CD8-positive, alpha-beta memory T cell (primary cell): ENCODE data around the gene NEK7. TPM values are rescaled to one million over a fixed set of nuclear protein-coding genes. Genes with fewer than 3 reads are reported as not detected.

ENCODE experiments used
- CTCF ChIA-PET: fragments of 350-600 bp; sonication (Branson Sonifier 250); formaldehyde crosslinking; loops from one replicate; lab custom pipeline; 2021; ENCODE audit warnings: antibody characterized with exemption; lab: Charles Lee
- POLR2A ChIA-PET: fragments of 350-600 bp; sonication (Branson Sonifier 250); formaldehyde crosslinking; loops from one replicate; lab custom pipeline; 2021; ENCODE audit warnings: antibody characterized with exemption; lab: Charles Lee
- DNase-seq, 5 donors: peaks; one replicate each; pipeline versions ENCODE4 v3.0.0 to v3.0.0-alpha.2; 2020 to 2022; ENCODE audit warnings: mixed read lengths in 1 of 5
- H3K27ac ChIP-seq: one replicate; pipeline ENCODE4 v1.7.0; 2013; ENCODE audit warnings: low read depth, mild to moderate bottlenecking, low read length, moderate library complexity
- H3K27me3 ChIP-seq: 2 replicates; pipeline ENCODE4 v1.7.0; 2013; ENCODE audit warnings: low read length, mild to moderate bottlenecking; ENCODE audit not compliant: insufficient read depth, poor library complexity, severe bottlenecking
- H3K36me3 ChIP-seq: 2 replicates; pipeline ENCODE4 v1.7.0; 2013; ENCODE audit warnings: mild to moderate bottlenecking, low read length, moderate library complexity; ENCODE audit not compliant: insufficient read depth
- H3K4me1 ChIP-seq: 2 replicates; pipeline ENCODE4 v1.7.0; 2013; ENCODE audit warnings: mild to moderate bottlenecking, low read length, moderate library complexity; ENCODE audit not compliant: insufficient read depth
- H3K4me3 ChIP-seq: 2 replicates; pipeline ENCODE4 v1.7.0; 2013; ENCODE audit warnings: mild to moderate bottlenecking, low read length
- H3K9me3 ChIP-seq: 2 replicates; pipeline ENCODE4 v1.7.0; 2013; ENCODE audit warnings: mild to moderate bottlenecking, low read length
- H3K27ac Mint-ChIP-seq, 8 donors: one replicate each; pipeline ENCODE4 v1.8.0; 2020 to 2021; ENCODE audit warnings: mixed read lengths in 8 of 8, mild to moderate bottlenecking in 6 of 8, inconsistent platforms in 3 of 8, moderate library complexity in 3 of 8
- H3K27me3 Mint-ChIP-seq, 2 donors: one replicate each; pipeline ENCODE4 v1.8.0; 2020 to 2021; ENCODE audit warnings: mixed read lengths in 2 of 2, mild to moderate bottlenecking in 1 of 2, moderate library complexity in 1 of 2
- H3K36me3 Mint-ChIP-seq, 3 donors: one replicate each; pipeline ENCODE4 v1.8.0; 2020 to 2021; ENCODE audit warnings: mixed read lengths in 3 of 3, inconsistent platforms in 1 of 3, mild to moderate bottlenecking in 1 of 3
- H3K4me1 Mint-ChIP-seq, 3 donors: one replicate each; pipeline ENCODE4 v1.8.0; 2020 to 2021; ENCODE audit warnings: mixed read lengths in 3 of 3, inconsistent platforms in 1 of 3, mild to moderate bottlenecking in 1 of 3
- H3K4me3 Mint-ChIP-seq, 7 donors: one replicate each; pipeline ENCODE4 v1.8.0; 2020 to 2021; ENCODE audit warnings: mixed read lengths in 7 of 7, mild to moderate bottlenecking in 6 of 7, moderate library complexity in 4 of 7, inconsistent platforms in 2 of 7
- H3K9me3 Mint-ChIP-seq, 5 donors: one replicate each; pipeline ENCODE4 v1.8.0; 2020 to 2022; ENCODE audit warnings: mixed read lengths in 5 of 5, mild to moderate bottlenecking in 3 of 5, moderate library complexity in 2 of 5, inconsistent platforms in 1 of 5
- polyA plus RNA-seq: library from polyadenylated mRNA; unstranded; fragments of 300-500 nt; fragmentation: Illumina TruSeq; gene quantifications from one replicate; pipeline ENCODE4 v1.2.3, GENCODE V29; 2021
- total RNA-seq, 2 experiments: library from RNA; stranded (reverse); gene quantifications; one replicate each; pipeline ENCODE4 v1.2.3, GENCODE V29; 2021

Gene NEK7
- total and polyA plus RNA-seq, 3 experiments from 2014 or later: 64.7 to 80.8 (median 68.6) TPM

GRCh38 chr1:198158735-198159589 is 2.2 kb downstream of the NEK7 start:
- Mint-ChIP-seq H3K9me3 (peaks cover 0 to 1% (median 0%) of the 10 kb centered on the region in 5 donors), H3K36me3 (peaks cover 0 to 19% (median 0%) of the 10 kb centered on the region in 3 donors), H3K27me3 (peaks cover 0 to 3% of the 10 kb centered on the region in 2 donors), H3K27ac (peak overlapping the region; percentile 95 to 100 (median 100)), H3K4me3 (peak overlapping the region; percentile 95 to 100 (median 99)), H3K4me1 (peaks cover 48 to 71% (median 56%) of the 10 kb centered on the region in 3 donors)
- DNase-seq: peak; percentile 79 to 88 (median 83)
- peaks cover 50% of the 10 kb centered on the region for H3K4me1 ChIP-seq
- ChIA-PET CTCF (interaction anchor here (0.7 to 5.9 kb wide), 6 partner anchors 8 to 531 kb away, joined by 3 to 40 read pairs (median 4); no protein-coding TSS in a partner anchor), POLR2A (interaction anchor here (1.2 to 2.1 kb wide), 4 partner anchors 8 to 523 kb away, joined by 3 to 11 read pairs (median 6); no protein-coding TSS in a partner anchor)
- H3K36me3 ChIP-seq: no peaks in the 10 kb centered on the region
- peak overlapping the region; percentile 86 for H3K27ac ChIP-seq
- H3K4me3 ChIP-seq: peak overlapping the region; percentile 84
- no peaks in the 10 kb centered on the region for H3K27me3 ChIP-seq
- no peaks in the 10 kb centered on the region for H3K9me3 ChIP-seq

GRCh38 chr1:198160222-198160621 is 3.4 kb downstream of the NEK7 start:
- Histone ChIP-seq H3K4me1 (peaks cover 62% of the 10 kb centered on the region), H3K36me3 (no peaks in the 10 kb centered on the region), H3K27ac (peak overlapping the region; percentile 86), H3K27me3 (no peaks in the 10 kb centered on the region), H3K4me3 (no peak overlapping the region), H3K9me3 (no peaks in the 10 kb centered on the region)
- ChIA-PET POLR2A (no interaction called here), CTCF (interaction anchor here (2.2 kb wide), 1 partner anchor 26 kb away, joined by 5 read pairs; no protein-coding TSS in a partner anchor)
- peaks cover 0 to 1% (median 0%) of the 10 kb centered on the region in 5 donors for H3K9me3 Mint-ChIP-seq
- peaks cover 0 to 3% of the 10 kb centered on the region in 2 donors for H3K27me3 Mint-ChIP-seq
- peak overlapping the region; percentile 40 to 100 (median 99) for H3K27ac Mint-ChIP-seq
- peaks cover 0 to 19% (median 0%) of the 10 kb centered on the region in 3 donors for H3K36me3 Mint-ChIP-seq
- no peak for DNase-seq
- H3K4me3 Mint-ChIP-seq: peak overlapping the region in 6 of 7 donors; percentile 67 to 99 (median 97)
- peaks cover 59 to 84% (median 69%) of the 10 kb centered on the region in 3 donors for H3K4me1 Mint-ChIP-seq

- peaks cover 0 to 19% (median 0%) of the 10 kb centered on the region in 3 donors for H3K36me3 Mint-ChIP-seq
- no peaks in the 10 kb centered on the region for H3K27me3 ChIP-seq
Measured at GRCh38 chr1:198160946-198161614, 4.3 kb downstream of the NEK7 start.

GRCh38 chr1:198161718-198162090 is 4.9 kb downstream of the NEK7 start:
- H3K4me1 ChIP-seq: peaks cover 71% of the 10 kb centered on the region

More at GRCh38 chr1:198160946-198161614, 4.3 kb downstream of the NEK7 start:
- peaks cover 63 to 88% (median 74%) of the 10 kb centered on the region in 3 donors for H3K4me1 Mint-ChIP-seq
- Histone ChIP-seq H3K4me3 (no peak overlapping the region), H3K36me3 (no peaks in the 10 kb centered on the region), H3K4me1 (peaks cover 65% of the 10 kb centered on the region), H3K9me3 (no peaks in the 10 kb centered on the region), H3K27ac (no peak overlapping the region)
- H3K27me3 Mint-ChIP-seq: peaks cover 0 to 3% of the 10 kb centered on the region in 2 donors
- ChIA-PET POLR2A (interaction anchor here (1.3 kb wide), 1 partner anchor 31 kb away, joined by 4 read pairs; no protein-coding TSS in a partner anchor), CTCF (no interaction called here)
- H3K27ac Mint-ChIP-seq: peak overlapping the region; percentile 4 to 96 (median 80)
- peak overlapping the region in 6 of 7 donors; percentile 37 to 99 (median 68) for H3K4me3 Mint-ChIP-seq
- no peak for DNase-seq
- H3K9me3 Mint-ChIP-seq: peaks cover 0 to 1% (median 0%) of the 10 kb centered on the region in 5 donors

GRCh38 chr1:198162091-198162767 is 5.4 kb downstream of the NEK7 start:
- H3K36me3 ChIP-seq: no peaks in the 10 kb centered on the region
- no peaks in the 10 kb centered on the region for H3K9me3 ChIP-seq
- H3K4me3 ChIP-seq: no peak overlapping the region
- H3K9me3 Mint-ChIP-seq: peaks cover 0 to 1% (median 0%) of the 10 kb centered on the region in 5 donors
- CTCF ChIA-PET: interaction anchor here (0.8 to 0.9 kb wide), 2 partner anchors 20 to 26 kb away, joined by 3 read pairs; no protein-coding TSS in a partner anchor
- POLR2A ChIA-PET: interaction anchor here (1.3 kb wide), 1 partner anchor 30 kb away, joined by 4 read pairs; no protein-coding TSS in a partner anchor
- H3K36me3 Mint-ChIP-seq: peaks cover 0 to 15% (median 0%) of the 10 kb centered on the region in 3 donors
- H3K27me3 ChIP-seq: no peaks in the 10 kb centered on the region
- peak overlapping the region; percentile 63 to 96 (median 90) for H3K27ac Mint-ChIP-seq
- H3K4me1 ChIP-seq: peaks cover 77% of the 10 kb centered on the region
- H3K4me1 Mint-ChIP-seq: peaks cover 74 to 97% (median 83%) of the 10 kb centered on the region in 3 donors
- peak overlapping the region; percentile 58 to 87 (median 75) for H3K4me3 Mint-ChIP-seq
- peaks cover 0 to 2% of the 10 kb centered on the region in 2 donors for H3K27me3 Mint-ChIP-seq
- H3K27ac ChIP-seq: peak overlapping the region; percentile 5
- DNase-seq: no peak

More at GRCh38 chr1:198161718-198162090, 4.9 kb downstream of the NEK7 start:
- H3K9me3 ChIP-seq: no peaks in the 10 kb centered on the region
- Mint-ChIP-seq H3K4me3 (peak overlapping the region; percentile 24 to 99 (median 77)), H3K27me3 (peaks cover 0 to 2% of the 10 kb centered on the region in 2 donors), H3K9me3 (peaks cover 0 to 1% (median 0%) of the 10 kb centered on the region in 5 donors), H3K27ac (peak overlapping the region in 7 of 8 donors; percentile 22 to 96 (median 88)), H3K36me3 (peaks cover 0 to 15% (median 0%) of the 10 kb centered on the region in 3 donors), H3K4me1 (peaks cover 69 to 92% (median 78%) of the 10 kb centered on the region in 3 donors)
- H3K27ac ChIP-seq: peak overlapping the region; percentile 5
- CTCF ChIA-PET: interaction anchor here (0.8 to 0.9 kb wide), 2 partner anchors 21 to 27 kb away, joined by 3 read pairs; no protein-coding TSS in a partner anchor
- no peak overlapping the region for H3K4me3 ChIP-seq
- H3K27me3 ChIP-seq: no peaks in the 10 kb centered on the region
- no peaks in the 10 kb centered on the region for H3K36me3 ChIP-seq
- POLR2A ChIA-PET: interaction anchor here (1.3 kb wide), 1 partner anchor 30 kb away, joined by 4 read pairs; no protein-coding TSS in a partner anchor
- no peak for DNase-seq

- ChIA-PET POLR2A (interaction anchor here (0.6 to 2.1 kb wide), 6 partner anchors 8 to 478 kb away, joined by 3 to 7 read pairs (median 3); partner anchors contain the start of gene NEK7), CTCF (interaction anchor here (1.1 to 4.8 kb wide), 2 partner anchors 10 to 12 kb away, joined by 3 to 40 read pairs; partner anchors contain the start of gene NEK7)
- Mint-ChIP-seq H3K36me3 (peaks cover 0 to 1% (median 0%) of the 10 kb centered on the region in 3 donors), H3K4me3 (peak overlapping the region; percentile 77 to 90 (median 87)), H3K4me1 (peaks cover 89 to 99% (median 98%) of the 10 kb centered on the region in 3 donors), H3K27me3 (no peaks in the 10 kb centered on the region), H3K27ac (peak overlapping the region; percentile 90 to 99 (median 95)), H3K9me3 (no peaks in the 10 kb centered on the region)
- Histone ChIP-seq H3K36me3 (no peaks in the 10 kb centered on the region), H3K4me3 (peak overlapping the region; percentile 18), H3K27me3 (no peaks in the 10 kb centered on the region), H3K4me1 (peaks cover 96% of the 10 kb centered on the region), H3K27ac (peak overlapping the region; percentile 14), H3K9me3 (no peaks in the 10 kb centered on the region)
- DNase-seq: peak in 2 of 5 donors; percentile 54 to 65
Measured at GRCh38 chr1:198165927-198166647, 9.3 kb downstream of the NEK7 start.
